ENCODE results near the gene CBX2.

CBX2 gene

DNA sequence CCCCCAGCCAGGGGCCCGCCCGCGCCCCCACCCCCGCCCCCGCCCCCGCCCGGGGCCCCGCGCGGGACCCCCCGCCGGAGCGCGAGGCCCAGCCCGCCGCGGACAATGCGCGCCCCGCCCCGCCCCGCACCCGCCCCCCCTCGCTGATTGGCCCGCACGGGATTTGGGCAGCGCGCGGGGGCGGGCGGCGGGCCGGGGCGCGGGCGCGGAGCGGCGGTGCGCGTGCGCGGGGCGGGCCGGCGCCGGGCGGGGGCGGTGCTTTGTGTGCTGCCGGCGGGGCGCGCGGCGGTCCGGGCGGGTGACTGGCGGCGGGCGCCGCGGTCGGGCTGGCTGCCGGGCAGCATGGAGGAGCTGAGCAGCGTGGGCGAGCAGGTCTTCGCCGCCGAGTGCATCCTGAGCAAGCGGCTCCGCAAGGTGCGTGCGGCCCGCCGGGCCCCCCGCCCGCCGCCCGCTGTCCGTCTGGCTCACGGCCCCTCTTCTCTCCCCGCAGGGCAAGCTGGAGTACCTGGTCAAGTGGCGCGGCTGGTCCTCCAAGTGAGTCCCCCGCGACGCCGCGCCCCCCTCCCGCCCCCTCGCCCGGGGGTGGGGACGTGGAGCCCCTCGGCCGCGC, at the start of gene CBX2:
Gene CBX2 (plus strand): TSS at position 255 of the 610 bp plus-strand sequence. CDS start 88 bp downstream, at position 343.
- peak; percentile 77 for DNase-seq (ENCODE audit: low spot score)

DNA sequence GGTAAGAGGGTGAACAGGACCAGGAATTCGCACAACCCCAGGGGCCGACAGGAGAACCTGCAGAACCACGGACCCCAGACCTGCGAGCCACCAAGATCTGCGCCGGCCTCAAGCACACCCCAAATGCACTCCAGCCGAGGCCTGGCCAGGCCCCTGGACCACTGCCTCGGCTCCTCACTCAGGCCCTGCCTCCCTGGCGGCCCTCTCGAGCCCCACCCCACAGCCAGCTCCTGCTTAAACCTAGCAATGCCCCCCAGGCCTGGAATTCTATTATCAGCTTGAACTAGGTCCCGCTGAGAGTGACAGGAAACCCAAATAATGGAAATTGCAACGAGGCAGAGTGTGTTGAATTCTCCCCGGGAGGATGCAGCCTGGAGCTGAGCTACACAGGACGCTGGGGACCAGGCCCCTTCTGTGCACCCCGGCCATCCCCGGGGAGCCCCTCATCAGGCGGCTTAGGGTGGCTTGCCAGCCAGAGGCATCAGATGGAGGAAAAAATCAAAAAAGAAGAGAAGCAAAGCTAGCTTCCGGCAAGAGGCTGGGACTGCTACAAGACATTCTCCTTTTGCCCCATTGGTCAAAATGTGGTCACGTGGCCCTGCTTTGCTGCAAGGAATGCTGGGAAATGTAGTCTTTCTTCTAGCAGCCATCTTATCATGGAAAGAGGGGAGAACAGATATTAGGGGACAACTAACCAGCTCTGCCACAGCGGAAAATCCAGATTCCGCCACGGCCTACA, 49.6 kb upstream of the CBX2 start:
- DNase-seq (ENCODE audit: low spot score): peak; percentile 92

- DNase-seq (ENCODE audit: low spot score): no peak
Measured at GRCh38 chr17:79728908-79729471, 49.0 kb upstream of the CBX2 start.

DNA sequence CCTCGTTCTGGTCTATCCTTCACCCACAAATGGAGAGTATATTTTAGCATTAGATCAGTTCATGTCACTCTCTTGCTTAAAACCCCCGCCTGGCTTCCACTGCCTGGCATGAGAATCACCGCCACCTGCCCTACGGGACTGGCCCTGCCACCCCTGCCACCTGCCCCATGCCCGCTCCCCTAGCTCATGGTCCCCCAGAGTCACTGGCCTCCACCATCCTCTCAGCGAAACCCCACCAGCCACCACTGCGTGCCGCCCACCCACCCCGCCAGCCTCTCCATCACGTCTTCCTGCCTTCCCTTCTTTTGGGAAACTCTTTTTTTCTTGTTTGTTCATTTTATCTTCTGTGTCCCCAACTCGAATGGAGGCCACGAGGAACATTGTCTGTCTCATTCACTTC, 48.2 kb upstream of the CBX2 start:
- no peak for DNase-seq (ENCODE audit: low spot score)

DNA sequence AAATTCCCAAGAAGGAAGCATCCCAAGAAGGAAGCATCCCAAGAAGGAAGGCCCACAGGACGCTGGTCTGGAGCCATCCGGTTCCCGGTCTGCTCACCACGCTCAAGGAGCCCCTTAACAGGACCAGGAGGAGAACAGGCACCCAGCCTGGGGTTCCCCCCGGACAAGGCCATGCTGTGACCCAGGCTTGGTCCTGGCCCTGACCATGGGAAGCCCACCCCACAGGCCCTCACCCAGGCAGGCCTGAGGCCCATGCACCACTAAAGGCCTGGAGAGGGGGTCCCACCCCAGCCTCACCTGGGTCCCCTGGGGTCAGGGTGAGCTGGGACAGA, 47.5 kb upstream of the CBX2 start:
- no peak for DNase-seq (ENCODE audit: low spot score)

DNA sequence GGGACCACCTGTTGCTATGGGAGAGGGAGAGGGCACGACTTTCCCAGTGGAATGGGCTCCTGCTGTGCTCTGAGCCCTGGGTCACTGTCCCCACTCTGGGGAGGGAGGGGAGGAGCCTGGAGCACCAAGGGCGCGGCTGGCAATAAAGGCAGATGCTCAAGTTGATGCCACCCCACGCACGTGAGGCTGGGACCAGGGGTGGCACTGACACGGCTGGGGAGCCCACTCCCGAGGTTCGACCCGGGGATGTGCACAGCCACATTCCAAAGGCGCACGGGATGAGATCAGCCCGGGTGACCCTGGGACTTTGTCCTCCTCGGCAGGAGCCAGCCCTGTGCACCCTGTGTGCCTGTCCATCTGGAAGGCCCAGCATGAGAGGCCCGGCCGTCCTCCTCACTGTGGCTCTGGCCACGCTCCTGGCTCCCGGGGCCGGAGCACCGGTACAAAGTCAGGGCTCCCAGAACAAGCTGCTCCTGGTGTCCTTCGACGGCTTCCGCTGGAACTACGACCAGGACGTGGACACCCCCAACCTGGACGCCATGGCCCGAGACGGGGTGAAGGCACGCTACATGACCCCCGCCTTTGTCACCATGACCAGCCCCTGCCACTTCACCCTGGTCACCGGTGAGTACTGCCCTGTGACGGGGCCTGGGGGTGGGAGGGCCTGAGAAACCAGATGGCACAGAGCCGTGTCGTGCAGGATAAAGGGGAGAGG, 47.0 kb upstream of the CBX2 start, which contains the start of gene ENPP7:
Gene ENPP7 (plus strand): TSS at position 175 of the 715 bp plus-strand sequence. CDS start 197 bp downstream, at position 372.
- no peak for DNase-seq (ENCODE audit: low spot score)

DNA sequence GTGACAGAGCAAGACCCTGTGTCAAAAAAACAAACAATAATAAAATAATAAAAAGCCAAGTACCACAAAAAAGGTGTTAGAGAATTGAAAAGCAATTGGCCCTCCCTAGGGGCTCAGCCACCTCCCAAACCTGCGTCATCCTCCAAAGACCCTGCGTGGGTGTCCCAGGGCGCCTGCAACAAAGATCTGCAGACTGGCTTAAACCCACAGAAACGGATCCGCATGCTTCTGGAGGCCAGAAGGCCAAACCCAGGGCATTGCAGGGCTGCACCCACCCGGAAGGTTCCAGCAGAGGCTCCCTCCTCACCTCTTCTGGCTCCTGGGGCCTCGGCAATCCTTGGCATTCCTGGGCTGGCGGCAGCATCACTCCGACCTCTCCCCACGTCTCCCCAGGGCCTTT, 45.7 kb upstream of the CBX2 start:
- no peak for DNase-seq (ENCODE audit: low spot score)

GRCh38 chr17:79732804-79733691, 44.9 kb upstream of the CBX2 start:
- DNase-seq (ENCODE audit: low spot score): peak; percentile 39

DNA sequence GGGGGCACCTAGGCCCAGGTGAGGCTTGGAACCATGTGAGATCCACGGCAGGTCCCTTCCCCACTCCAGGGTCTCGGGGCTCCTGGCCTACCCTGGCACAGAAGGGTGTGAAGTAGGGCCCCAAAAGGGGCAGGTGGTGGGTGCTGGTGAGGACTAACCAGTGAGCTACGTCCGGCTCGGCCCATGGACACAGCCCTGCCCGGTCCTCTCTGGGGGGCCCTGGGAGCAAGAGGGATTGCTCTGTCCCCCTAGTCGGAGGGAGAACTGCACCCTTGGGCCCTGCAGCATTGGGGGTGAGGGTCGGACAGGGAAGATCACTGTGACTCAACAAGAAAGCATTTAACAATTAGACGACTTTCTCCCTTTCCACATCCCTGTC, 44.3 kb upstream of the CBX2 start:
- no peak for DNase-seq (ENCODE audit: low spot score)

DNA sequence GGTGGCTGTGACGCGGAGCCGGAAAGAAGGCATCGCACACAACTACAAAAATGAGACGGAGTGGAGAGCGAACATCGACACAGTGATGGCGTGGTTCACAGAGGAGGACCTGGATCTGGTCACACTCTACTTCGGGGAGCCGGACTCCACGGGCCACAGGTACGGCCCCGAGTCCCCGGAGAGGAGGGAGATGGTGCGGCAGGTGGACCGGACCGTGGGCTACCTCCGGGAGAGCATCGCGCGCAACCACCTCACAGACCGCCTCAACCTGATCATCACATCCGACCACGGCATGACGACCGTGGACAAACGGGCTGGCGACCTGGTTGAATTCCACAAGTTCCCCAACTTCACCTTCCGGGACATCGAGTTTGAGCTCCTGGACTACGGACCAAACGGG, 42.9 kb upstream of the CBX2 start:
- no peak for DNase-seq (ENCODE audit: low spot score)

GRCh38 chr17:79737046-79737921, 40.7 kb upstream of the CBX2 start:
- no peak for DNase-seq (ENCODE audit: low spot score)

GRCh38 chr17:79737922-79738578, 39.9 kb upstream of the CBX2 start:
- DNase-seq (ENCODE audit: low spot score): no peak

- no peak for DNase-seq (ENCODE audit: low spot score)
Measured at GRCh38 chr17:79738643-79739042, 39.3 kb upstream of the CBX2 start.

DNA sequence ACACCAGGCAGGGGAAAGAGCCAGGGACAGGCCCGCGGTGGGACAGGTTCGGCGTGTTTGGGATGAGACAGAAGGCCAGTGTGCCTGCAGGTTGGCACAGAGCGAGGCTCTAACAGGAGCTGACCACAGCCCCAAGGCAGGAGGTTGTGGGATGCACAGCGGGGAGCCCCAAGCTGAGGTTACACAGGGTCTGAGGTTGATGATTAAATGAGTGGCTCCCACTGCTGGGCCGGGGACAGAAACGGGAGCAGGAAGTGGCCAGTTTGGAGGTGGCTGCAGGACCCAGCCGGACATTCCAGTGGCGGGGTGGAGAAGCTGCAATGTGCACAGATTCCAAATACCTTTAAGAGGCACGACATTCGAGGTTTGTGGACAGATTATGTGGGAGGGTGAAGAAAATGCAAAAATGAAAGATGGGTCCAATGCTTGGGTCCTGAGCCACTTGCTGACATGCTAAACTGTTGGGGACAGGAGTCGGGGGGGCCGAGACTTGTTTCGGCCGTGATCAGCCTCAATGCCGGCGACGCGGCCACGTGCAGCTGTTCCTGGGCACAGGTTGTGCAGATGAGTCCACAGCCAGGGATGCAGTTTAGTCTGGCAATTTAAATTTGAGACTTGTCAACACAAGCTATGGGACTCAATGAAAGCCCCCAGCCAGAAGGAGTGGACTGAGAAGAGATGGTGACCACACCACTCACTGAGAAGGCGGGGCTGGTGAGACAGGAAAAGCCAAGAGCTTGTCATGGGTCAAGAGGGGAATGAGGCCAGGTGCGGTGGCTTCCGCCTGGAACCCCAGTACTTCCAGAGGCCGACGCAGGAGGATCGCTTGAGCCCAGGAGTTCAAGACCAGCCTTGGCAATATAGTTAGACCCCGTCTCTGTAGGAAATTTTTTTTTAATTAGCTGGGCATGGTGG, 38.5 kb upstream of the CBX2 start:
- DNase-seq (ENCODE audit: low spot score): no peak

- no peak for DNase-seq (ENCODE audit: low spot score)
Measured at GRCh38 chr17:79740413-79740812, 37.5 kb upstream of the CBX2 start.

DNA sequence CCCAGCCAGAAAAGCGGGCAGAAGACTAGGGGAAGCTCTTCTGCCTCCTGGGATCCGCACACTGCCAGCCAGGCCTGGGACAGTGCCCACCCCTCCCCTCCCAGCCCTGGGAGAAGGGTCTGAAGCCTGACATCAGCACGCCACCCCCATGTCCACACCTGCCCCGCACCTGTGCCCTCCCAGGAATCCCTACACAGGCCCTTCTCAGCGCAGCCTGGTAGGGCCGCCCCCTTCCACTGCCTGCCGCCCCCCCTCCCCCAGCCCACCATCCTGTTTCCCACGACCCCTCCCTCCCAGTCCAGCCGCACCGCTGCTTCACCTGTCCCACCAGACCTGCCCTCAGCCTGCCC, 36.6 kb upstream of the CBX2 start:
- no peak for DNase-seq (ENCODE audit: low spot score)

- peak; percentile 71 for DNase-seq (ENCODE audit: low spot score)
Measured at GRCh38 chr17:79741751-79742588, 36.0 kb upstream of the CBX2 start.

GRCh38 chr17:79742589-79742918, 35.4 kb upstream of the CBX2 start:
- no peak for DNase-seq (ENCODE audit: low spot score)

All from CD4-positive, alpha-beta T cell treated with Interleukin-15 for 4 hours (primary cell).